Measurements from ENCODE around the gene SPRYD3. TPM values are rescaled to one million over a fixed set of nuclear protein-coding genes. Genes with fewer than 3 reads are reported as not detected.

SPRYD3 gene
- total RNA-seq, 6 donors from 2014 or later: 34.8 to 53.3 (median 46.7) TPM

DNA sequence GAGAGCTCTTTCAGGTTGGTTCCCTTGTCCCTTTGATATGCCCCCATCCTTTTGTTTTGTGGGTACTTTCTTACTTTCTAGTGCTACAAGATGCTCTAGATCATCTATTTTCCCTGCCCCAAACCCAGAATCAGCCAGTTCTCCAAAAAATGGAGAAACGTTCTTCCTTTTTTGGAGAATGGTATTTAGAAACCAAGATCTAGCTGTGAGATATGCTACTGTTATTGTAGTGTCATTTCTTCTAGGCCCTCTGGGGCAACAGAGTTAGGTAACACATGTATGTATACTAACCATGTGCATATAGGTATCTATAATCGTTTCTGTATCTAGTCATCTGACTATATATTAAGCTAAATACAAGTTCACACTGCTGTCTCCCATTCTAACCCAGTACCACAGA lies 11.4 kb upstream of the SPRYD3 start:
- ATAC-seq (ENCODE audit: low FRiP score in 2 of 2) (no peak), DNase-seq (no peak)
- H3K4me1 ChIP-seq: peaks cover 0 to 4% (median 2%) of the 10 kb centered on the region in 4 donors
- no peak overlapping the region for H3K27ac ChIP-seq
- TF ChIP-seq POLR2AphosphoS5 (IDR thresholded peaks at IDR 0.05): no peak
- no peak for TF ChIP-seq EP300 (IDR thresholded peaks at IDR 0.05)
- TF ChIP-seq, protein P1, sequence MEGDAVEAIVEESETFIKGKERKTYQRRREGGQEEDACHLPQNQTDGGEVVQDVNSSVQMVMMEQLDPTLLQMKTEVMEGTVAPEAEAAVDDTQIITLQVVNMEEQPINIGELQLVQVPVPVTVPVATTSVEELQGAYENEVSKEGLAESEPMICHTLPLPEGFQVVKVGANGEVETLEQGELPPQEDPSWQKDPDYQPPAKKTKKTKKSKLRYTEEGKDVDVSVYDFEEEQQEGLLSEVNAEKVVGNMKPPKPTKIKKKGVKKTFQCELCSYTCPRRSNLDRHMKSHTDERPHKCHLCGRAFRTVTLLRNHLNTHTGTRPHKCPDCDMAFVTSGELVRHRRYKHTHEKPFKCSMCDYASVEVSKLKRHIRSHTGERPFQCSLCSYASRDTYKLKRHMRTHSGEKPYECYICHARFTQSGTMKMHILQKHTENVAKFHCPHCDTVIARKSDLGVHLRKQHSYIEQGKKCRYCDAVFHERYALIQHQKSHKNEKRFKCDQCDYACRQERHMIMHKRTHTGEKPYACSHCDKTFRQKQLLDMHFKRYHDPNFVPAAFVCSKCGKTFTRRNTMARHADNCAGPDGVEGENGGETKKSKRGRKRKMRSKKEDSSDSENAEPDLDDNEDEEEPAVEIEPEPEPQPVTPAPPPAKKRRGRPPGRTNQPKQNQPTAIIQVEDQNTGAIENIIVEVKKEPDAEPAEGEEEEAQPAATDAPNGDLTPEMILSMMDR (IDR thresholded peaks at IDR 0.05): no peak
- no peak for TF ChIP-seq POLR2A (IDR thresholded peaks at IDR 0.05)
- no peaks in the 10 kb centered on the region for H3K36me3 ChIP-seq
- WGBS, 2 donors: 70 to 75% methylated on average over 2 of the region's 2 CpGs
- H3K4me3 ChIP-seq: no peak overlapping the region
- H3K27me3 ChIP-seq: no peaks in the 10 kb centered on the region
- no peaks in the 10 kb centered on the region for H3K9me3 ChIP-seq

DNA sequence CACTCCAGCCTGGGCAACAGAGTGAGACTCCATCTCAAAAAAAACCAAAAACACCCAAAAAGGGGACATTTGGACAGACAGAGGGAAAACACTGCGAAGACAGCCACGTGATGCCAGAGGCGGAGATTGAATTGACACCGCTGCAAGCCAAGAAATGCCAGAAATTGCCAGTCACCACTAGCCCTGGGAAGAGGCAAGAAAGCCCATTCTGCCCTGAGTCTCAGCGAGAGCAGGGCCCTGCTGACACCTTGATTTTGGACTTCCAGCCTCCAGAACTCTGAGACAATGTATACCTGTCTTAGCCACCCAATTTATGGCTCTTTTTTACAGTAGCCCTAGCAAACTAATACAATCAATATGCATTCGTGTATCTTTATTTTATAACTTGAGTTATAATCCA lies 10.9 kb upstream of the SPRYD3 start:
- WGBS, 2 donors: 94% methylated on average over 6 of the region's 6 CpGs
- TF ChIP-seq, protein P1 (IDR thresholded peaks at IDR 0.05): no peak
- TF ChIP-seq POLR2A (IDR thresholded peaks at IDR 0.05) (no peak), EP300 (IDR thresholded peaks at IDR 0.05) (no peak), POLR2AphosphoS5 (IDR thresholded peaks at IDR 0.05) (no peak)
- ATAC-seq (ENCODE audit: low FRiP score in 2 of 2) (no peak), DNase-seq (no peak)
- H3K4me3 ChIP-seq: no peak overlapping the region
- no peaks in the 10 kb centered on the region for H3K27me3 ChIP-seq
- no peak overlapping the region for H3K27ac ChIP-seq
- H3K4me1 ChIP-seq: peaks cover 0 to 4% (median 2%) of the 10 kb centered on the region in 4 donors
- H3K36me3 ChIP-seq: no peaks in the 10 kb centered on the region
- no peaks in the 10 kb centered on the region for H3K9me3 ChIP-seq

DNA sequence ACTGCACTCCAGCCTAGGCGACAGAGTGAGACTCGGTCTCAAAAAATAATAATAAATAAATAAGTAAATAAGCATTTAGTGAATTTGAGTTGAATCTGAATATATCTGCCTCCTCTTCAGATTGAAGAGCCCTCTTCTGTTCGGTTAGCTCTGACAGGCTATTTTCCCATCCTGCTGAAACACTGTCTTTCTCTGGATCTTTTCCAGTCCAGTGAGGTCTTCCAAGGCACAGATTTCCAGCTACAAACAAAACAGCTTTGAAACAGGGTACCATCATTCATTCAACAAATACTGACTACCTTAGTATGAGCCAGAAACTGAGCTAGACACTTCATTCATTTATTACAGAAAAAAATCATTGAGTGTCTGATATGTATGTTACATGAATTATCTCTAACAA lies 7.2 kb upstream of the SPRYD3 start:
- no peak for ATAC-seq (ENCODE audit: low FRiP score in 2 of 2)
- no peaks in the 10 kb centered on the region for H3K36me3 ChIP-seq
- TF ChIP-seq, protein P1 (IDR thresholded peaks at IDR 0.05): no peak
- TF ChIP-seq EP300 (IDR thresholded peaks at IDR 0.05): no peak
- TF ChIP-seq POLR2AphosphoS5 (IDR thresholded peaks at IDR 0.05): no peak
- no peak for TF ChIP-seq POLR2A (IDR thresholded peaks at IDR 0.05)
- no peak overlapping the region for H3K27ac ChIP-seq
- H3K9me3 ChIP-seq: no peaks in the 10 kb centered on the region
- 89 to 90% methylated on average over 3 of the region's 3 CpGs for WGBS, 2 donors
- H3K4me3 ChIP-seq: no peak overlapping the region
- H3K27me3 ChIP-seq: no peaks in the 10 kb centered on the region
- no peak for DNase-seq
- H3K4me1 ChIP-seq: no peaks in the 10 kb centered on the region

DNA sequence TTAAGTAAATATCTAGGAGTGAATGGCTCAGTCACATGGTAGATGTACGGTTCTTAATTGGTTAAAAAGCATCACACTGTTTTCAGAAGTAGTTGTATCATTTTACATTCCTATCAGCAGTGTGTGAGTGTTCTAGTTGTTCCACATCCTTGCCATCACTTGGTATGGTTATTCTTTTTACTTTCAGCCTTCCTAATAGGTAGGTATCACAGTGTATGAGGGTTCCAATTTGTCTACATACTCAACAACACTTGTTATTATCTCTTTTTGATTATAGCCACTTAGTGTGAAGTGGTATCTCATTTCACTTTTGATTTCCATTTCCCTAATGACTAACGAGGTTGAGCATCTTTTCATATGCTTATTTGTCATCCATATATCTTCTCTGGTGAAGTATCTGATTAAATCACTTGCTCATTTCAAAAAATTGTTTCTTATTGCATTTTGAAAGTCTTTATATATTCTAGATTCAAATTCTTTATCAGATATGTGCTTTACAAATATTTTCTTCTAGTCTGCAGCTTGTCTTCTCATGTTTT lies 3.5 kb upstream of the SPRYD3 start:
- ATAC-seq (ENCODE audit: low FRiP score in 2 of 2) (no peak), DNase-seq (no peak)
- H3K27me3 ChIP-seq: no peaks in the 10 kb centered on the region
- no peaks in the 10 kb centered on the region for H3K36me3 ChIP-seq
- TF ChIP-seq POLR2A (IDR thresholded peaks at IDR 0.05) (no peak), EP300 (IDR thresholded peaks at IDR 0.05) (no peak), POLR2AphosphoS5 (IDR thresholded peaks at IDR 0.05) (no peak)
- TF ChIP-seq, protein P1 (IDR thresholded peaks at IDR 0.05): no peak
- no peak overlapping the region for H3K4me3 ChIP-seq
- no peaks in the 10 kb centered on the region for H3K9me3 ChIP-seq
- WGBS, 2 donors: 50 to 63% methylated on average over 2 of the region's 2 CpGs
- peaks cover 9 to 20% (median 16%) of the 10 kb centered on the region in 4 donors for H3K4me1 ChIP-seq
- H3K27ac ChIP-seq: no peak overlapping the region

Measured in upper lobe of left lung (tissue), 6 donors.